GM18868 (cell line): ENCODE data around the gene SLC12A4.

Source experiments
- ATAC-seq: cut with Tn5 transposase; IDR thresholded peaks from one replicate; pipeline ENCODE4 v1.9.1; 2021; ENCODE audit warnings: mild to moderate bottlenecking, moderate library complexity; ENCODE audit not compliant: unreplicated experiment

Gene SLC12A4

DNA sequence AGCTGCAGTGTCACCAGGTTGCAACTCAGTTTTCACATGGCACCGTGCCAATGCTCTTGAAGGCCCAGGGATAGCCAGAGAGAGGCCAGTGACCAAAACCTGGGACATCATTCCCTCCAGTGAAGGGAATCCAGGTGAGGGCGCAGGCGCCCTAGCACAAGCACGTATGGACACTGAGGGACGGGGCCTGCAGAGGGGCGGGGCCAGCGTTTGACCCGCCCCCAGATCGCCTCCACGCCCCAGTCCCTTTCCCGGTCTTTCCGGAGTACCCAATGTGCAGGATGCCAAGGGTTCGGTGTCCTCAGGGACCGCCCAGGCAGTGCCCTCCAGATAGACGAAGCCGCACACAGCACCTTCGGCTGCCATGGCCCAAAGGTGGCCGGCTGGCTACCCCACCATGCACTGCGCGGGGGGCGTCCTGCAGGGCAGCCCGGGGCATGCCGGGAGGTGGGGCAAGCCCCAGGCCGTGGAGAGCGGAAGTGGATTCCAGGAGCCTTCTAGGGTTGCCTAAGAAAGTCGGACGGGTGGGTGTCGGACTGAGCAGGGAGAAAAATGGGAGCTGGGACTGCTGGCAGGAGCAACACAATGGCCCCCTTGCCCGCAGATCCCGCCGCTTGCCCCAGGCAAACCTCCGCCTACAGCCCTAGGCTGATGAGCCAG, 4.6 kb downstream of the SLC12A4 start:
- no peak for ATAC-seq

DNA sequence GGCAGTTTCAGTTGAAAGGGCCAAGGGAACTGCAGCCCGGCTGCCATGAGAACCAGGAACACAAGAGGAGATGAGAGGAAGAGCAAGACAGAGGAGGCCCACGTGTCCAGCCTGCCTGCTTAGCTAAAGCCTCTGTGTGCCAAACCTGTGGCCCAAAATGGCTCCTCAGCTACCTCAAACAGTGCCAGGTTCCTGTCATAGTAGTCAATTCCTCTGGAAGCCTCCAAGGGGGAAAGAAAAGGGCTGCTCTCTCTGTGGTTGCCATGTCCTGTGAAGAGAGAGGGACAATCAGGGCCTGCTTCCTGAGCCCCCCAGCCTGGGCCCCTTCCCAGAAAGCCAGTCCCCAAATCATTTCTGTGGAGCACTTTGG, 5.2 kb downstream of the SLC12A4 start:
- no peak for ATAC-seq

DNA sequence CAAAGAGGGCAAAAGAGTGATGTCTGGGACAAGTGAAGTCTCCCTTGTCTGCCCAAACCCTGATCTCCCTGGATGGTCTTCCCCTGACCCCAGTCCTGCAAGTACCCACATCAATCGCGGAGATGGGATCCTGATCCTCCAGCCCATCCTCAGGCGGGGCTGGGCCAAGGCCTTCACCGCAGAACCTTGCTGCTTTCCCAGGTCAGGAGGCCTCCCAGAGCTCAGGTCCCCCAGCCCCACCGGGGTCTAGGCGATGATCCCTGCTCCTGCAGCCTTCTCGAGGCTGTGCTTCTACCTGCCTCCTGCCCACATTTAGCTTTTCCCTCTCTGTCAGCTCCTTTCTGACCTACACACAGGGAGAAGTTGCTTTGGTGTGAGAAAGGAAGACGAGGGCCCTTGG, 6.3 kb downstream of the SLC12A4 start:
- no peak for ATAC-seq

DNA sequence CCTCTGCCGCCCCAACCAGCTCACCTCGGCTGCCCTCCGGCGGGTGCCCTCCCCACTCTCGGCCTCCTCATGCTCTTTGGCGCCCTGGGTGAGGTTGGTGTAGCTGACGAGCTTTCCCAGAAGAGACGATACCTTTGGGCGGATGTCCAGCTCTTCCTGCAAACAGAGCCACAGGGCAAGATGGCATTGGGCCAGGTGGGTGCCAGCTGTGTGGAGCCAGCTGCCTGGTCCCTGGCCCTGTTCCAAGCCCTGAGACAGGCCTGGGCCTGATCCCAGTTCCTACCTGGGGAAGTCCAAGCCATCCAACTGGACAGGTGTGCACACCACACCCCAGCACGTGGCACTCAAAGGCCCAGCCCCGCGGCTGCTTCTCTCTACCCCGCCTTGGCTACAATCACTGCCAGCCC, 6.9 kb downstream of the SLC12A4 start:
- no peak for ATAC-seq

DNA sequence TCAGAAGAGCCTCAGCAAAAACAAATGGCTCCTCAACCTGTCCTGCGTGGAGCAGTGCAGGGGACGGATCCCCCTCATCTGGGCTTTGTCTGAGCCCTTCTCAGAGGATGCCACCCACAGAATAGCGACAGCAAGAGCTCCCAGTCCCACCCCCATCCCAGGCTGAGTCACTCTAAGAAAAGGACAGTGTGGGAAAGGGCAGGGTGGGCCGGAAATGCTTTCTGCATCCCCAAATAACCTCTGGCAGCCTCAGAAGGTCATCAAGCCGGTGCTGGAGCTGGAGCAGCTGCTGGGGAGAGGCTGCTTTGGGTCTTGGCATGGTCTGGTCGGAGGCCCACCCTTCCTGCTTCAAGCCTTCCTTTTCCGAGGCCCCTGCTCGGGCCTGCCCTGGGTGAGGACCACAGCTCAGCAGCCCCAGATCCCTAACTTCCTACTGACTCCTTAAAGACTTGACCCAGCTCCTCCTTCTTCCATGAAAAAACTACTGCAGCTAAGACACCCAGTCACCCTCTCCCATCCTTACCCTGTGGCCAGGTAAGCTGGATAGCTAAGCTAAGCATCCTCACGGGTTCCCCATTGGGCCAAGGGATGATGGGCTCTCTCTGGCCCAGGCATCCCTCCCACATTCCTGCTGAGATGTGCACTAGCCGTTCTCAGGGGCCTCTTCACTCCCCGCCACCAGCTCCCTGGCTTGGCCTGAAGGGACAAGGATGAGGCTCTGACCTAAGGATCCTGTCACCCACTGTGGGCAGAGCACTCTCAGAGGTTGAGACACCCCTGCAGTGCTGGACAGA, 8.7 kb downstream of the SLC12A4 start:
- ATAC-seq, result no peak

DNA sequence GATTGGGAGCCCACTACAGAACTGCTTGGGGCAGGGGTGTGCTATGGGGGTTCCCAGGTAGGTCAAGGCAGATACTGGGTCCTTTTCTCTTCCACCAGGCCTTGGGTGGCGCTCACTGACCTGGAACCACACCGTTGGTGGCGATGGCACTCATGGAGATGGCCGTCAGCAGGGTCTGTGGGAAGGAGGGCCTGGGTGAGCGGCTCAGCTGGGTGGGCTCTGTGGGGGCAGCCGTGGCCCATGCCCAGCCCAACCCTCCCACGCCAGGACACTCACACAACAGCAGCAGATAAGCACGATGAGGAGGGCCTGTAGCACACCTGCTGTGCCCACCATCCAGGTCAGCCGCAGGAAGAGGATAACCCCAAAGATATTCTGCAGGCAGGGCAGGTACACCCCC, 10.8 kb downstream of the SLC12A4 start:
- no peak for ATAC-seq

DNA sequence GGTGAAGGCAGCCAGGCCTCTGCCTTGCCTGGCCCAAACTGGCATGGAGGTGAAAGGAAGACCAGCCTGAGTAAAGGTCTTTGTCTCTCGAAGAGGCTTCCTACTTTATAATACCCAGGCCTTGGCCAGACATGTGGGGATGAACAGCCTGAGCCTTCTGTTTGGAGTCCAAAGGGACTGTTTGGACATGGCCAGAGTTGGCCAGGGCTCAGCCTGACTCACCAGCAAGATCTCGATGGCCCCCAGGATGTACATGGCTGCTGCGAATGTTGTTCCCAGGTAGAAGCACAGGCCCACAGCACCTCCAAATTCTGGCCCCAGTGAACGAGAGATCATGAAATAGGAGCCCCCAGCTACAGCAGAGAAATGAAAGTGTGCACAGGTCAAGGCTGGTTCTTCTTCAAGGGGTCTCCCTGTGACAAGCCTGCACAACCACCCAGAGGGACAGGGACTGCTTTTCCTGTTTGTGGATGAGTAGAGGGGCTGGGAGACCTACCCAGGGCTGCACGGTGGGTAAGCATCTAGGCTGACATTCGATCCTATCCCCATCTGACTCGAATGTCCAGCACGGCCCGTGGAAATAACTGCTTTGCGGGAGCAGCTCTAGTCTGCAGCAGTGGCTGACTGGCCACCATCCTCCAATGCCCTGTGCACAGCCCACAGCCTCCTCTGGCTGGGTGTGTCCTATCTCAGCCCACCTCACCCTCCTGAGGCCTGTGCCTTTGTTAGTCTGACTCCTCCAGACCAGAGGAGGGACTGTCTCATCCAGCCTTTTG, 13.8 kb downstream of the SLC12A4 start:
- no peak for ATAC-seq

DNA sequence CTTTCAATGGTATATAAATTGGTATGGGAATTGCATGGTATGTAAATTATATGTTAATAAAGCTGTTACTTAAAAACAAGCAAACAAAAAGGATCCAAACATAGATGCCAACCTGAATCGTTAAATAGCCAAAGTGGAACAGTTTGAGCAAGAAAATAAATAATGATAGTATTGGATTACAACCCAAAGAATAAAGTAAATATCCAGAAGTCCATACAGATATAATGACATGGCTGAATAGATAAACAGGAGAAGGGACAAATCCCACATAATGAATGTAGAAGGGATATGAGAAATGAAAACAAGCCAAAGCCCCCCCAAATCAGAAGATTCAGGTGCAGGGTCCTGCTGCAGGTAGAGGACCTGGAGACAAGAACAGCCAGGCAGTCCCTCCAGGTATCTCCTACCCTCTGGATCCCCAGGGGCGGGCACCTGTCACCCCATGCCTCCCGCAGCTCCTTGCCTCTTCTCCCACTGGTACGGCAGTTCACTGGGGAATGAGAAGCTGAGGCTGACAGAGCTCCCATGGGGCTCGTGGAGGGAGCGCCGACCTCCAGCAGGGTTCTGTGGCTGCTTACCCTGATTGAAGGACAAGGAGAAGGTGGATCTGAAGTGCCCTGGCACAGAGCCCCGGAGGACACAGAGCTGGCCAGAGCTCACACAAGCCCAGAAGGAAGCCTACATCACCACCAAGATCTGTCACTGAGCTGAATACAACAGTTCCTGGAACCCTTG, 14.6 kb downstream of the SLC12A4 start:
- ATAC-seq, result no peak

DNA sequence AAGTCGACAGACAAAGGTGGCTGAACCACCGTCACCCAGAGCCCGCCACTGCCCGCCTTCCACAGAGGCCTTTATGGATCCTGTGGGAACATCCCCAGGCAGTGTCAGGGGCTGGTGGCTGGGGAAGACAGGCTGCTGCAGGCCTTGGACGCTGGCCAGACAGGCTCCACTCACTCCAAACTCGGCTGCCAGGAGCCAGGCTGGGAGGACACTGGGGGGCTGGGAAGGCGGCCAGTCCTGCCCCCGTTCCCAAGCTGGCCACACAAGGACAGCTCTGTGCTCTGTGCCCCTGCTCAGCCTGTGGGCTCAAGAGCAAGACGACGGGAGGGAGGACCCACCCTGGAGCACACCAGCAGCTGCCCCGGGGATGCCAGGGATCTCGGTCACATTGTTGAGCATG, 17.0 kb downstream of the SLC12A4 start:
- ATAC-seq, result no peak

DNA sequence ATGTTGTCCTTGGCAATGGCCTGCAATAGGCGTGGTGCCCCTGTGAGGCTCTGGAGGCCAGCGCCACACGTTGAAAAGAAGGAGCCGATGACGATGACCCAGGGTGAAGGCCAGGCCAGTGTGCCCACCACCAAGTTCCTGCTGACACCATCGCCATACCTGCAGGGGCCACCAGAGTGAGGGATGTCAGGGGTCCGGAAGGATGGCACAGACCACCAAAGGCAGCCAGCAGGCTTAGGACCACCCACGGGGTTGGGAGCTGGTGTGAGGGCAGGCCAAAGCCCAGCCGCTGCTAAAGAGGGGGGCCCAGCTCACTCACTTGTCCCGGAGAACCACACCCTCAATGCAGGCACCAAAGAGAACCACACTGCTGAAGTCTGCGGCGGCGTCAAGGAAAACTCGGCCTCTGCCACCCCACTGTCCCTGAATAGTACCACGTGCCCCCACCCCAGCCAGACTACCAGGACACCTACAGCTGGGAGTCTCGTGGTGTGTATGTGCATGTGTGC, 18.0 kb downstream of the SLC12A4 start:
- no peak for ATAC-seq

DNA sequence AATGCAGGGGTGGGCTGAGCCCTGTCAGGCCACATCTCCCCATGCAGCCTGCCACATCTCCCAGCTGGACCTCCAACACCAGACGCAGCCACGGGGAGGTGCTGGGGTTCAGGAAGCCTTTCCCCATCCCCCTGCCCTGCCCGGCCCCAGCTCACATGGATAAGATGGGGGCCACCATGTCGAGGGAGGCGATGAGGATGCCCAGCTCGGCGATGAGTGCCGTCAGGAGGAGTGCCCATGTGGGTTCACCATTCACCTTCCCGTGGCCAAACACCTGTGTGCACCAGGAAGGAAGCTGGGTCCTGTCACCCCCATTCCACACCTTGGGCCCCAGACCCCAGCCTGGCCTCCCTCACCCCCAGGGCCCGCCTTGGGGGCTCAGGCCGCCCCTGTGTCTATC, 18.8 kb downstream of the SLC12A4 start:
- ATAC-seq, result no peak

DNA sequence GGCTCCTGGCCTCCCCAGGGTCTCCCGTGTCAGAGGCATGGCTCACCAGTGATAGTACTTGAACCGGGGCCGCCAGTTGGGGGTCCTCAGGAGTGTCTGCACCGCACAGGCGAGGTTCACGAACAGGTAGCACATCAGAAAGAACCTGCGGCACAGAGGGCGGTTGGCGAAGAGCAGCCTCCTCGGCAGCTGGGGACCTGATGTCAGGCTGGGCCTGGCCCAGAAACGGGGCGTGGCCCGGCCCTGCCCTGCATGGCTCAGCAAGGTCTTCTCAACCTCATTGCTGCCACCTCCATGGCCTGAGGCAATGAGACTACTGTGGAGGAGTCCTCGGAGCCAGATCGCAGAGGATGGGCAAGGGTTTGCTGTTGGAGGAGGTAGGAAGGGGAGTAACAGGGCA, 20.4 kb downstream of the SLC12A4 start:
- ATAC-seq, result no peak

DNA sequence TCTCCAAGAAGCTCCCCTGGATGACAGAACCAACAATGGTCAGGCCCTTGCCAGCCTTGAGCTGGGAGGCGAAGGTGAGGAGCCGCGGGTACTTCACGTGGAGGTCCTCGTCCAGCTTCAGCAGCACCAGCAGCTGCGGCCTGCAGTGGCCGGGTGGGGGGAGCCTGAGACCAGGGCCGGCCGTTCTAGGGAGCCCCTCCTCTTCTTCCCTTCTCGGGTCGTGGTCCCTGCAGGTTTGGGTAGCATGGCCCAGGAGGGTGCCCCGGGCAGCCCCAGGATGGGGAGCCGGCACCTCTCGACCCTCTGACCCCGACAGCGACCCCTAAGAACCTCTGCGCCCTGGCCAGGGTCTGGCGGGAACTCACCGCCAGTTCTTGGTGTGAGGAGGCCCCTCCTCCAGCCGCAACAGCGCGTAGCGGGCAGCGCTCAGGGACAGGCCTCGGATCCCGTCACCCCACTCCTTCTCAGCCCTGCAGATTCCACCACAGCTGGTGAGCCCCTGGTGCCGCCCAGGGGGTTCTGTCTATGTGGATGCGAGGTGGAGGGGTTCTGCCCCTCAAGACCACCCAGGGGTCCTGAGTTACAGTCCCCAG, 21.4 kb downstream of the SLC12A4 start:
- no peak for ATAC-seq

DNA sequence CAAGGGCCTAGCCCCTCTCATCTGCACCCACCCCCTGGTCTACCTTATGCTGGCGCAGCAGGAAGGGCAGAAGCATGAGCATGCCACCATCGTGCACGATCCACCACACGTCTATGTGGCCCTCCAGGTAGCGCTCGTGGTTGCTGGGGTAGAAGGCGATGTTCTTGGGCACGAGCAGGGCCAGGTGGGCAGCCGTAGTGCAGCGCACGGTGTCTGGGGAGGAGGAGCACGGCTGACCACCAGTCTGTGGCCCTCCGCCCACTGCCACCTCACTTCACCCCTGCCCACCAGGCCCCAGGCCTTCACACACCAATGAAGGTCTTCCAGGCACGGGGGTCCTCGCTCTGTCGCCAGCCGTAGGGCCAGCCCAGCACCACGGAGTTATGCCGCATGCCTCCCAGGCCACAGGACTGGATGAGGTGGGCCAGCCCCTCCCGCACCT, 22.3 kb downstream of the SLC12A4 start:
- no peak for ATAC-seq

DNA sequence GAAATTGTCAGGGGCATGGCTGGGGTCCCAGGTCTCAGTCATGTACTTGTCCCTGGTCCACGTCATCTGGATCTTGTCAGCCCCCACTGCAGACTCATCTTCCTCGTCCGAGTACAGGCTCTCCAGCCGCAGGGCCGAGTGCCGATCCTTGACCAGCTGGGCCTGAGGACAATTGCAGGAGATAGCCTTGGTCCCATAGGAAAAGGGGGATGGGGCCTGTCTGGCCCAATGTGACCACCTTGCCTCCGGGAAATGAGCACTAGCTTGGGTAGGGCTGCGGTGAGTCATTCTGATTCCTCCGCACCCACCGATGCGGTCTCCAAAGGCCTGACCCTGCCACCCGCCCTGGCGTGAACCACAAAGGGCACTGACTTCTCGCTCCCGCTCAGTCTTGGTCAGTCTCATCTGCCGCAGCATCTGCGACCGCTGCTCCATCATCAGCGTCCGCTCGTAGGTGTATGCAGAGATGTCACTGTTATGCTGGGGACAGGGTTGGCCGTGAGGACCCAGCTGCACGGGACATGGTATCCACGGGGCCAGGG, 23.0 kb downstream of the SLC12A4 start:
- no peak for ATAC-seq

DNA sequence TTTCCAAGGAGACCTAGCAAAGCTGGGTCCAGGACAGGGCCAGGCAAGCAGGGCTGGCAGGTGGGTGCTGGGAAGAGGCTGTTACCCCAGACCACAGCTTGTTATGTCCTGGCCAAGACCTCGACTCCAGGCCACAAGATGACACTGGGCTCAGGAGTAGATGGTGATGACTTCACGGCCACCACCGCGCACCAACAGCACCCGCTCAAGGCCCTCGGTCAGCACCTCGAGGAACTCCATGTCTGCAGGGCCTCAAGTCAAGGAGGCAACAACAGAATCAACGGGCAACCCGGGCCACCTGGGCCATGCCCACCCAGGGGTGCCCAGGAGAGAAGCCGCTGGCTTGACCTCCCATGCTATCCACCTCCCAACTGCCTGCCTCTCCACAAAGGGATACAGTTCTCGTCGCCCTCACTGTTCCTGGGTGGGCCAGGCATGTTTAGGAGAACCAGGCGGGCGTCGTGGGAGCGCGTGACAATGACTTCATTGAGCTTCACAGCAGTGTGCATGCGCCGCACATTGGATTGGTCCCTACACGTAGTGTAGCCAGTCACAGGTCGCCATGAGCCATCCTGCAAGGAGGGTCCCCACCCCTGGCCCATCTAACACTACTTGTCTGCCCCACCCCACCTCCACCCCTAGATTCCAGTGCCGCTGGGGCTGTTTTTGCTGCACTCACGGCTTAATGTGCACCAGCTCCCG, 23.6 kb downstream of the SLC12A4 start:
- ATAC-seq, result no peak

DNA sequence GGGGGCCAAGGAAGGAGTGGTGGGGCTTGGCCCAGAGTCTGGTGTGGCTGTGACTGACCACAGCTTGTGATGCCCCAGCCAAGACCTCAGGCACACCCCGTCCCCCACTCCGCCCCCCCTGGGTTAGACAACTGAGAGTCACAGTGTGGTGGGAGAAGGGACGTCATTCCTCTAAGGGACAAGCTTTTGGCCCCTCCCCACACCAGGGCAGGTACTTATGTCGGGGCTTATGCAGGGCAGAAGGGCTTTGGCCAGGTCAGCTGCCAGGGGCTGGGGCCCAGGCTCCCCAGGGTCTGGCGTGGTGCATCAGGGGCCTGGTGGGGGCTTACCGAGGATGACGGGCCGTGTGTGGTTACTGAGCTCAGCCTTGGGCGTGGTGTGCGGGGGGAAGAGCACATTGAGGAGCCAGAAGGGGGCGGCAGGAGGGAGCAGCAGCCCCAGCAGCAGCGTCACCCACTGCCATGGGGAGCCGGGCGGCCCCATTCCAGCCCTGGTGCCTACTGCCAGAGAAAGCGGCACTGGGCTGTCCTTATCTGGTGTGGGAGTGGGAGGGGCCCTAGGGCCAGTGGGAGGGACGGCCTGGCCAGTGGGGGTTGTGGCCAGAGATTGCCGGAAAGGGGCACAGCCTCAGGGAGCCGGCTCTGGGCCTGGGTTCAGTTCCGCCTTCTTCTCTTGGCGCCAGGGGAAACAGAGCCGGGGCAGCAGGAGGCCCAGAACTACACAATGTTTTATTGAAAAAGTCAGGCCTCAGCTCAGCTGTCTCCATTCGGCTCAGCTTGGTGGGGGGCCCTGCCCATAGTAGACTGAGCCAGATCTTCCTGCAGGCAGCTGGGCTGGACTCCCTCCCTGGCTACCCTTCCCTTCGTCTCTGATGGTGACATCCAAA, 24.6 kb downstream of the SLC12A4 start, which contains the start of gene LCAT:
LCAT (minus strand) TSS at position 502 of the 886 bp plus-strand sequence; CDS start at position 483, 19 bp downstream.
- no peak for ATAC-seq

DNA sequence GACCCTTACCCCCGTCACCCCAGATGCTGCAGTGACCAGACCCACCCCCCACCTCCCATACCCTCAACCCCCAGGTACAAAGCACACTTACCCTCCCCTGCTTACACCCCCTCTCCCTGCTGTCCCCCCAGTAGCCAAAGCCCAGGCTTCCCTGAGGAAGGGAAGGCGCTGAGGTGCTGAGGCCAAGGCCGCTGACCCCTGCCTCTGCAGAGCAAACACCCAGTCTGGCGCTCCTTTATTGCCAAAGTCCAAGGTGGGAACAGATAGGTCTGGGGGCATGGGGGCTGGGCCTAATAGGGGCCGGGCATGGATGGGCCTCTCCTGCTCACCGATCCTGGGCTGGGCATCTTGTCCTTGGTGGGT, 25.2 kb downstream of the SLC12A4 start:
- ATAC-seq, result no peak
